Islet of Langerhans (tissue), 1 donor: ENCODE results near the gene RAB15.

Experiments used
- FAIRE-seq: peaks from one replicate; lab custom pipeline; 2011; peaks lifted over from hg19 to GRCh38; lab: Jason Lieb, UNC

RAB15 gene

GRCh38 chr14:64987438-64987767, 15.3 kb upstream of the RAB15 start:
- no peak for FAIRE-seq

DNA sequence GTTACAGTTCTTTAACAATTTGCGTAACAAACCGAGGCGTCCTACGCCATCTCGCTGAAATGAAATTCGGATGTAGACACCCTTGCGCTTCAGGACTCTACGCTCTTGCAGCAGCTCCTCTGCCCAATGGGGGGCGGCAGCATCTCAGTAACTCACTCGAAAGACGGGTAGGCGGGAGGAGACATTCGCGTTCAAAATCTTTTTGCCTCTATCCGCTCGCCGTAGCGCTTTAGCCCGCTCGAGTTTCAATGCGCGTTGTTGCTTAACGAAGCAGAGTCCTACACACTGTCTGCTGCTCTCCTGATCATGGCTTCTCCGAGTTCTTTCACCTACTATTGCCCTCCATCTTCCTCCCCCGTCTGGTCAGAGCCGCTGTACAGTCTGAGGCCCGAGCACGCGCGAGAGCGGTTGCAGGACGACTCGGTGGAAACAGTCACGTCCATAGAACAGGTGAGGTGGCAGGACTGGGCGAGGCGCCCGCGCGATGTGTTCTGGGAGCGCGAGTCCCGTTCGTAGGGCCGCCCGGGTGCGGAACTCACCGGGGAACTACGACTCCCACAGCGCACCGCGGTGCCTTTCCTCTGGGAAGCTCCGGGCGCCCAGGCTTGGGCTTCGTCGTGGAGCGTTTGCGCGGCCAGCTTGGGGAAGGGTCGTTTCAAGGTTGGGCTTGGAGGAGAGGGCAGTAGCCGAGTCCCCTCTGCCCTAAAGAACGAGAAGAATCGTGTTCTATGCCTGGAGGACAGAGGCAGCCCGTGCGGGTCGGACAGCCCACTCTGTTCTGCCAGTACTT, 14.7 kb upstream of the RAB15 start, which contains the start of gene FNTB:
Gene FNTB (plus strand): TSS at position 248 of the 790 bp plus-strand sequence. CDS start 59 bp downstream, at position 307.
- peak; percentile 73 for FAIRE-seq

GRCh38 chr14:64983439-64984310, 11.5 kb upstream of the RAB15 start:
- peak; percentile 74 for FAIRE-seq

DNA sequence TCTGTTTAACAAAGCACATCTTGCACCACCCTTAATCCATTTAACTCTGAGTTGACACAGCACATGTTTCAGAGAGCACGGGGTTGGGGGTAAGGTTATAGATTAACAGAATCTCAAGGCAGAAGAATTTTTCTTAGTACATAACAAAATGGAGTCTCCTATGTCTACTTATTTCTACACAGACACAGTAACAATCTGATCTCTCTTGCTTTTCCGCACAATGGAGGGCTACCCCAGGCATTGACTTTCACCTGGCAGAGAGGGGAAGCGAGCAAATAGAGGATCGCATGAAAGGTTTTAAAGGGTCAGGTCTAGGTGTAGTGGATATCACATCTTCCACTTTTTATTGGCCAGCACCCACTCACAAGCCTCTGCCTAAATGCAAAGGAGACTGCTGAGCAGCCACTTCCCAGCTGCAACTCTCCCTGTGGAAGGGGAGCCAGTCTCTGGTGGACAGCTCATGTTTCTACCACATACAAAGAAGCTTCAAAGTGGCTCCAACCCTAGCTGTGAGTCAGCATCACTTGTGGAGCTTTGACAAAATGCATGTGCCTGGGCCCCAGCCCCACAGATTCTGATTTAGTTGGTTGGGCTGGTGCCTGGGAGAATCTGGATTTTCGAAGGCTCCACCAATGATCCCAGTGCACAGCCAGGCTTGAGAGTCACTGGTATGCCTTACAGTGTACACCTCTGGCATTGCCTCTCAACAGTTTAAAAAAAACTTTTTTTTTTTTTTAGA, 7.4 kb upstream of the RAB15 start:
- no peak for FAIRE-seq

DNA sequence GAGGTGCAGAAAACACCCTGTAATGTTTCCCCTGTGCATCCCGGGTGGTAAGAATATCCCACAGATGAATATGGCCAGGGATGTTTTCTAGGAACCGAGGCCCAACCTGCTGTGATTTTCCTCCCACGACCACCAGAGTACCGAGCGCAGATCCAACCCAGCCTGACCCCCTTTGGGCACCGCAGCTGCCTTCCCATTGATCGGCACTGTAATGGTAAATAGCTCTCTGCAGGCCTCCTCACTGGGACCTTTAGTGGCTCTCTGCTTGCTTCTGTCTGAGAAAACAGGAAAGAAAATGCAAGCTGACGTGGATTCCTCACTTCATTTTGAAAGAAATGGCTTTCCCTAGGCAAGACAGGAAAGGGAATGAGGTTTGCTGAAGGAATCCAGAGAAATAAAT, 2.4 kb upstream of the RAB15 start:
- no peak for FAIRE-seq

DNA sequence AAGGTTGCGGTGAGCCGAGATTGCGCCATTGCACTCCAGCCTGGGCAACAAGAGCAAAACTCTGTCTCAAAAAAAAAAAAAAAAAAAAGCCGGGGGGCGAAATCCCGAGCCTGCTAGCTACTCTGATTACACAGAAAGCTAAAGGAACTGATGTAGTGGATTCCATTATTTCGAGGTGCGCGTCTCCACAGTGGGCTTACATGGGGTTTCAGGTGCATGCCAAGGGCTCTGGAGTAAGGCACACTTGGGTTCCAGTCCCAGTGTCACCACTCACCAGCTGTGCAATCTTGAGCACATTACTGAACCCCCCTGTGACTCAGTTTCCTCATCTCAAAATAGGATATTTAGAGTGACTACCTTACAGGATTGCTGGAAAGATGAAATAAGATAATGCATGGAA, 1.7 kb upstream of the RAB15 start:
- no peak for FAIRE-seq

DNA sequence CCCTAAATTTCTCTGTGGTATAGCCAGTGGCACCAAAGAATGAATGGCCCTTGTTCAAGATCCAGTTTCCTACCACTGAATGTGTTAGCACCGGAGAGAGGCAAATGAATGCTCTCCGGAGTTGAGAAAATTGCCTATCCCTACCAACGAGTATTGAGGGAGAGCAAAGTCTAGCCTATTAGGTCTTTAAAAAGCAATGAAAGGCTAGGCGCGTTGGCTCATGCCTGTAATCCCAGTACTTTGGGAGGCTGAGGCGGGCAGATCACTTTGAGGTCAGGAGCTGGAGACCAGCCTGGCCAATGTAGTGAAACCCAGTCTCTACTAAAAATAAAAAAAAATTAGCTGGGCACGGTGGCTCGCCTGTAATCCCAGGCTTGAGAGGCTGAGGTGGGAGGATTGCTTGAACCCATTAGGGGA, 898 bp upstream of the RAB15 start:
- FAIRE-seq, result no peak

GRCh38 chr14:64971491-64971942, 619 bp downstream of the RAB15 start:
- FAIRE-seq, result no peak

DNA sequence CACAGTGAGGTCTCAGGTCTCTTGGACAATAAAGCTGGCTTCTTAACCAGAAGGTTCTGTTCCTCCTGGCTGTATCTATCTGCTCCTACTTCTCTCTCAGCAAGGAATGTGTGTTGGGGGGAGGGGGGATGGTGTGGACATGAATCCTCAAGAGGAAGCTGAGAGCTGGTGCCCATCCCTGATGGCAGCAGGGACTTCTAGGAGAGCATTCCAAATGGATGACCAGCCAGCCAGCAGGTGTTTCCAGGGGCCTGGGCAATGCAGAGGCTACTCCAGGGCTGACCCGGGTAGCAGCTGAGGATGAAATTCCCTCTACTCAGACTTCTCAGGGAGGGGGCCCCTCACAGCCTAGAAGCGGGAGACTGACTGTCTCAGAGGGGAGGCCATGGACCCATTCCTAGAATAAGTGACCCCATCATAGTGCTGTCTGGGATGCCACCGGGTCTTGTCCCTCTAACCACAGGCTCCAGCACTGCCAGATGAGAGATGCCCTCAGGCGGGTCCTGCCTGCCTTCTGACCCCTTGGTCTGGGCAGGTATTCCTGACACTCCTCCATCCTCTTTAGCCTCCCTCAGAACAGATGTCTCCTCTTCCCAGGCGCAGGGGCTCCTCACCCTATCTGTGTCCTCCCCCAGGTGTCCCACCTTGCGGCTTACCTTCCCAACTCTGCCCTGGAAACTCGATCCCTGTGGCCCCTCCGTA, 1.2 kb downstream of the RAB15 start:
- FAIRE-seq, result no peak

DNA sequence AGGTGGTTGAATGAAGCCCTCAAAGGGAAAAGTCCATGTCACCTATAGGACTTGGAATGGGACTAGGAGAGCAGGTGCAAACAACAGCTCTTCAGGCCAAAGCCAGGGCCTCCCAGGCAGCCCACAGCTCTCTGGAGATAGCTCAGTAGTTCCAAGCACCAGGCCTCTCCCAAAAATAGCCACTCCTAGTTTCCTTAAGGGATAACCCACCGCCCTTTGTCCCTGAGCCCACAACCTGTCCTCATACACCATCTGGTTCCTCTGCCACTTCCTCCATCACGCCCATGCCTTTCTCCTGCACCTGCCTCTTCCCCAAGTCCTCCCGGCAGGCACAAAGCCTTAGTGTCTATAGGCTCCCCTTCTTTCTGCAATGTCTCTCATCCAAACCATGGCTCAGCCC, 2.1 kb downstream of the RAB15 start:
- no peak for FAIRE-seq

- FAIRE-seq, result no peak
These were observed 3.5 kb downstream of the RAB15 start for GRCh38 chr14:64968651-64969050.

GRCh38 chr14:64968167-64968566, 4.0 kb downstream of the RAB15 start:
- FAIRE-seq, result no peak

DNA sequence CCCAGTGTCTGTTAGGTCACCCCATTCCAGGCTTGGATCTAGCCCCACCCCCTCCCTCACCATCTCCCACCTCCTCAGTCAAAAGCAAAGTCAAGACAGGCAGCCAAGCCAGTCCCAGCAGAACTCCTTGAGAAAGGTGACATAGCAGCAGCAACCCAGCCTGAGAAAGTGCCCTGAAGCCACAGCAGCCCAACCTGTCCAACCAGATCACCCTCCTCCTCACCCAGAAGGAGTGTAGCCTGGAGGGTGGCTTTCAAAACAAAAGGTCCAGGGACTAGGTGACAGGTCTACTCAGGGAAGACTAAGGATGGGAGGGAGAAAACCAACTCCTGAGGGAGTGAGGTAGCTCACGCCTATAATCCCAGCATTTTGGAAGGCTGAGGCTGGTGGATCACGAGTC, 5.2 kb downstream of the RAB15 start:
- no peak for FAIRE-seq

DNA sequence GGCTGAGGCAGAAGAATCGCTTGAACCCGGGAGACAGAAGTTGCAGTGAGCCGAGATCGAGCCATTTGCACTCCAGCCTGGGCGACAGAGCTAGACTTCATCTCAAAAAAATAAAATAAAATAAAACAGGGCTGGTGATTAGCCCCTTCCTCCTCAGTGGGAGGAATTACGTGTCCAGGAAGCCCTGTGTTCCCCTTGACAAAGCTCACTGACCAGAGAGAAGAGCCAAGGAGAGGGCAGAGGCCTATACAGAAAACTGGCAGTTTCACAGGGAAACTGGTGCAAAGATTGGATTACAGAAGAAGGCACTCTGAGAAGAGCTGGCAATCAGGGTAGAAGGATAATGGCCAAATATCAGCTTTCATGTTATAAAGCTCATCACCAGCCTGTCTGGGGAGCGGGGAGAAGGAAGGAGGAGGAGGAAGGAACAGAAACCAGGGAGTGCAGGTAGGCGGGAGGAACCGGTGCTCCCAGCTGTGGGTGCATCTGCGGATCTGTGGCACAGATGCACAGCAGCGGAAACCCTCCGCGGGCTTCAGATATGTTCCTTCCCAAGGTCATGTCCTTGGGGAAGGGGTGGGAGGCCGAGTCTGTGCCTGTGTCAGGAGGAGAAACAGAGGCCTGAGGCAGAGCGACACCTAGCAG, 6.7 kb downstream of the RAB15 start:
- no peak for FAIRE-seq

DNA sequence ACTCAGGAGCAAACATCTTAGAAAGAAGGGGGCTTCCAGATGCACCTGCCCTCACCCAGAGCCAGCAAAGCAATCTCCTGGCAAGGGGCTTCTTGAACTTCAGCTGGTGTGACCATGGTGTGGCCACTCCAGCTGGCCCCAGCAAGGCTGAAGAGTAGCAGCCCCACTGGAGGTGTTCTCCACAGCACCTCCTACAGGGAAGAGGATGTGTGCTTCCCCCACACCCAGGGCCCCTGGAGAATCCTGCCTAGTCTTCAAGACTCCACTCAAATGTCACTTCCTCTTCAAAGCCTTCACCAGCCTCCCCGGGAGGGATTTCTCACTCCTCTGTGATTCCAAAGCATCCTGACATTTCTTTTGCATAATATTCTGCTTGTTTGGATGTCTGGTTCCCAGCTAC, 8.5 kb downstream of the RAB15 start:
- FAIRE-seq, result no peak

- FAIRE-seq, result no peak
These were observed 11.3 kb downstream of the RAB15 start for GRCh38 chr14:64960762-64961276.

DNA sequence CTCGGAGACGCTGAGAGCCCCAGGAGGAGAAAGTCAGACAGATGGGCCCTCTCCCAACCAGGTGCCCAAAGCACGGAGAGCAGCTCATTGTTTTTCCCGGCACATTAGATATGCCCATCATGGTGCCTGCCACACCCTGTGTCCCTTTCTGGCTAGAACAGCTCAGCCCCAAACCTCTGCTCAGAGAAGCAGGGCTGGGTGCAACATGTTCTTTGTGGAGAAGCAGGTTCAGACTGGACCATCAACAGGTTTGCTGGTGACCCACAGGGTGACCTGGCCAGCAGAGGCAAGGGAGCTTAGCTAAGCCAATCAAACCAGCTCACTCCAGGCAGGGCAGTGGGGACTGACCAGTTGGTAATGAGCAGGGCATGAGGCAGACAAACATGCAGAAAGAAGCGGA, 13.4 kb downstream of the RAB15 start:
- FAIRE-seq, result no peak

DNA sequence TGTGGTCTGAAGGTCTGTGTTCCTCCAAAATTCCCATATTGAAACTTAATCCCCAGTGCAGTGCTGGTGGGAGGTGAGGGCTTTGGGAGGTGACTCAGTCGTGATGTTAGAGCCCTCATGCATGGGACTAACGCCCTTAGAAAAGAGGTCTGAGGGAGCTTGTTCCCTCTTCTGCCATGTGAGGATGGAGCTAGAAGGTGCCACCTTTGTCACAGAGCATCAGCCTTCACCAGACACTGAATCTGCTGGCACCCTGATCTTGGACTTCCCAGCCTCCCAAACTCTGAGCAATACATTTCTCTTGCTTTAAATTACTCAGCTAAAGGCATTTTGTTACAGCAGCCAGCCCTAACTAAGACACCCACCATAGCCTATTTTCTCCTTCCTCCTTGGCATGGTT, 13.9 kb downstream of the RAB15 start:
- no peak for FAIRE-seq

GRCh38 chr14:64956697-64957406, 15.3 kb downstream of the RAB15 start:
- FAIRE-seq, result no peak

DNA sequence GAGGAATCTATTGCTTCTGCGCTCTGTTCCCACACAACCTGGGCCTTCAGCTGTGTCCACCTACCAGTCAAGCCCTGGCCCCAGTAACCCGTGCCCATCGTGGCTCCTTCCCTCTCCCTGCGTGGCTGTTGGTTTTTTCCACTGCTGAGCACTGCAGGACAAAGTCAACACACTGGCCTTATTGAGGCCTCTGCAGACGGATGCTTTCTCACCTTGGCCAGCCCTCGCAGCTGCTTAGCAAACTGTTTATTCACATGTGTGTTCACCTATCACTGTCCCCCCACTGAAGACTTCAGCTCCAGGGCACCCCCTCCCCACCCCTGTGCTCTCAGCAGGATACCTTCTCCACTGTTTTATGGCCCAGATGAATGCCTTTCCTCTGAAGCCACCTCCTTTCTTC, 16.8 kb downstream of the RAB15 start:
- no peak for FAIRE-seq
